Natural killer cell (primary cell): Measurements from ENCODE around the gene NAIF1. TPM values are rescaled to one million over a fixed set of nuclear protein-coding genes. Genes with fewer than 3 reads are reported as not detected.
"Not testable (repeated sequence)": the region's sequence is repeated elsewhere in the genome, so short reads cannot be mapped to it uniquely, and the experiment has no call there.

ENCODE experiments used
- ATAC-seq, 3 donors: fragments of 150-1000 bp in 2 of 3; fragments of 200-7000 bp in 1 of 3; cut with Tn5 transposase; 1 replicate in 1 of 3; 2 replicates in 2 of 3; pipeline ENCODE4 v1.10.0; 2021; ENCODE audit warnings: mild to moderate bottlenecking in 2 of 3, moderate library complexity in 2 of 3
- DNase-seq, 2 donors: peaks; one replicate each; pipeline versions ENCODE4 v3.0.0 to v3.0.0-alpha.2; 2013 to 2021; ENCODE audit warnings: mixed read lengths in 1 of 2
- H3K27ac ChIP-seq: one replicate; pipeline ENCODE4 v1.5.1; 2013; ENCODE audit warnings: mild to moderate bottlenecking, low read length
- H3K27me3 ChIP-seq: one replicate; pipeline ENCODE4 v1.6.1; 2013; ENCODE audit warnings: low read length; ENCODE audit not compliant: control insufficient read depth, insufficient read depth
- H3K36me3 ChIP-seq: one replicate; pipeline ENCODE4 v1.6.1; 2013; ENCODE audit warnings: low read length; ENCODE audit not compliant: control insufficient read depth, insufficient read depth
- H3K4me1 ChIP-seq: one replicate; pipeline ENCODE4 v1.6.1; 2013; ENCODE audit warnings: low read length; ENCODE audit not compliant: control insufficient read depth, insufficient read depth
- H3K4me3 ChIP-seq: one replicate; pipeline ENCODE4 v1.5.1; 2013; ENCODE audit warnings: low read length
- H3K9me3 ChIP-seq: one replicate; pipeline ENCODE4 v1.6.1; 2013; ENCODE audit warnings: low read length; ENCODE audit not compliant: control insufficient read depth, insufficient read depth
- H3K27ac Mint-ChIP-seq, 2 donors: one replicate each; pipeline ENCODE4 v1.8.0; 2022; ENCODE audit warnings: mild to moderate bottlenecking in 2 of 2, mixed read lengths in 2 of 2, moderate library complexity in 1 of 2
- H3K27me3 Mint-ChIP-seq, 2 donors: one replicate each; pipeline ENCODE4 v1.8.0; 2022; ENCODE audit warnings: low read depth in 2 of 2, mixed read lengths in 2 of 2
- H3K36me3 Mint-ChIP-seq: one replicate; pipeline ENCODE4 v1.8.0; 2022; ENCODE audit warnings: mixed read lengths
- H3K4me1 Mint-ChIP-seq, 2 donors: one replicate each; pipeline ENCODE4 v1.8.0; 2022; ENCODE audit warnings: mixed read lengths in 2 of 2
- H3K4me3 Mint-ChIP-seq: one replicate; pipeline ENCODE4 v1.8.0; 2022; ENCODE audit warnings: mild to moderate bottlenecking, moderate library complexity, mixed read lengths
- H3K9me3 Mint-ChIP-seq, 2 donors: one replicate each; pipeline ENCODE4 v1.8.0; 2022; ENCODE audit warnings: mixed read lengths in 2 of 2
- WGBS: methylation state at CpG from one replicate; pipeline ENCODE4 v1.1.7; 2013; ENCODE audit warnings: missing lambda C conversion rate; ENCODE audit not compliant: insufficient coverage; 5-methylcytosine and 5-hydroxymethylcytosine counted together
- intact Hi-C: fragments of 100-400 bp; cut with micrococcal nuclease; formaldehyde crosslinking; loops from one replicate; pipeline ENCODE4 v1.14.2; 2022
- total RNA-seq, 4 donors: library from RNA; stranded (reverse); fragments of 120-200 nt in 1 of 4; gene quantifications; one replicate each; pipeline versions ENCODE4 v1.2.3 to v1.2.4, GENCODE V29; 2013 to 2022
- TF ChIP-seq, protein P1 (sequence below): fragments of 200-600 bp; IDR thresholded peaks from one replicate; pipeline ENCODE4 v1.8.0; 2022; ENCODE audit warnings: antibody characterized with exemption

Gene NAIF1
- total RNA-seq, 3 donors from 2014 or later (not counting 1 experiment from before 2014, with no cell fraction given): 11.9 to 12.6 (median 12.1) TPM

DNA sequence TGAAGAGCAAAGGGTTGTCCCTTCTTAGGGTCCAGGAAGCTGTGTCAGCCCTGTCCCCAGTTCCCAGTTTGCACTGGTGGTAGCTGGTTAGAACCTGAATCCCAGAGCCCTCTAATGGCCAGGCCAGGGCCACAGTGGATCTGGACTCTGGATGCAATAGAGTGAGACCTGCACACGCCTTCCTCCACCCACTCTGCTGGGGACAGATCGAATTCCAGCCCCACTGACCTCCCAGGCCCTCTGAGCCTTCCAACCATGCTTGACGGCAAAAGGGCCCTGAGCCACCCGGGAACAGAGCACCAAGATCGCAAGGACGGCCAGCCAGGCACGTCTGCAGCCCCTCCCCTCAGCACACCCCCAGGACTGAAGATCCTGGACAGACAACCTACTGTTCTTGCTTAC lies 23.7 kb downstream of the NAIF1 start:
- no peak overlapping the region for H3K27ac ChIP-seq
- DNase-seq: no peak
- no peak overlapping the region for H3K27ac Mint-ChIP-seq
- H3K36me3 Mint-ChIP-seq: no peaks in the 10 kb centered on the region
- H3K4me1 ChIP-seq: no peaks in the 10 kb centered on the region
- H3K9me3 ChIP-seq: no peaks in the 10 kb centered on the region
- no peak for ATAC-seq
- peaks cover 0 to 5% of the 10 kb centered on the region in 2 donors for H3K4me1 Mint-ChIP-seq
- H3K36me3 ChIP-seq: no peaks in the 10 kb centered on the region
- WGBS: 89% methylated on average over 6 of the region's 7 CpGs
- intact Hi-C loops: no loop called here
- H3K27me3 ChIP-seq: no peaks in the 10 kb centered on the region
- no peak overlapping the region for H3K4me3 Mint-ChIP-seq
- peaks cover 0 to under 1% of the 10 kb centered on the region in 2 donors for H3K27me3 Mint-ChIP-seq
- H3K4me3 ChIP-seq: no peak overlapping the region
- H3K9me3 Mint-ChIP-seq: no peaks in the 10 kb centered on the region
- TF ChIP-seq, protein P1, sequence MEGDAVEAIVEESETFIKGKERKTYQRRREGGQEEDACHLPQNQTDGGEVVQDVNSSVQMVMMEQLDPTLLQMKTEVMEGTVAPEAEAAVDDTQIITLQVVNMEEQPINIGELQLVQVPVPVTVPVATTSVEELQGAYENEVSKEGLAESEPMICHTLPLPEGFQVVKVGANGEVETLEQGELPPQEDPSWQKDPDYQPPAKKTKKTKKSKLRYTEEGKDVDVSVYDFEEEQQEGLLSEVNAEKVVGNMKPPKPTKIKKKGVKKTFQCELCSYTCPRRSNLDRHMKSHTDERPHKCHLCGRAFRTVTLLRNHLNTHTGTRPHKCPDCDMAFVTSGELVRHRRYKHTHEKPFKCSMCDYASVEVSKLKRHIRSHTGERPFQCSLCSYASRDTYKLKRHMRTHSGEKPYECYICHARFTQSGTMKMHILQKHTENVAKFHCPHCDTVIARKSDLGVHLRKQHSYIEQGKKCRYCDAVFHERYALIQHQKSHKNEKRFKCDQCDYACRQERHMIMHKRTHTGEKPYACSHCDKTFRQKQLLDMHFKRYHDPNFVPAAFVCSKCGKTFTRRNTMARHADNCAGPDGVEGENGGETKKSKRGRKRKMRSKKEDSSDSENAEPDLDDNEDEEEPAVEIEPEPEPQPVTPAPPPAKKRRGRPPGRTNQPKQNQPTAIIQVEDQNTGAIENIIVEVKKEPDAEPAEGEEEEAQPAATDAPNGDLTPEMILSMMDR: no peak

DNA sequence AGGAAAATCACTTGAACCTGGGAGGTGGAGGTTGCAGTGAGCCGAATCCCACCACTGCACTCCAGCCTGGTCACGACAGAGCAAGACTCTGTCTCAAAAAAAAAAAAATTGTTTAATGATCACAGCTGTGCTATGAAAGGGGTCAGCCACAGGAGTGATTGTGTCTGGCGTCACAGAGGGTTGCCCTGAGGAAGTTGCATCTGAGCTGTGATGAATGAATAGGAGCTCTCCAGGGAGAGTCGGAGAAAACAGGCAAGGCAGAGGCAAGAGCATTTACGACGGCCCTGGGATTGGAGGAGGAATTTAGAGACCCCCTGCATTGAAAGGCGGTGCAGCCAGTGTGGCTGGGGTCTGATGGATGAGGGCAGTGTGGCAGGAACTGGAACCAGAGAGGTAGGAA lies 25.1 kb downstream of the NAIF1 start:
- TF ChIP-seq, protein P1: no peak
- no peak for DNase-seq
- Histone ChIP-seq H3K36me3 (no peaks in the 10 kb centered on the region), H3K27me3 (no peaks in the 10 kb centered on the region), H3K4me1 (no peaks in the 10 kb centered on the region), H3K4me3 (no peak overlapping the region), H3K9me3 (no peaks in the 10 kb centered on the region), H3K27ac (no peak overlapping the region)
- WGBS: 93% methylated on average over 7 of the region's 7 CpGs
- no peaks in the 10 kb centered on the region for H3K36me3 Mint-ChIP-seq
- H3K4me1 Mint-ChIP-seq: peaks cover 0 to 5% of the 10 kb centered on the region in 2 donors
- no peaks in the 10 kb centered on the region for H3K27me3 Mint-ChIP-seq
- no peaks in the 10 kb centered on the region for H3K9me3 Mint-ChIP-seq
- no peak for ATAC-seq
- no peak overlapping the region for H3K27ac Mint-ChIP-seq
- intact Hi-C loops: no loop called here
- H3K4me3 Mint-ChIP-seq: no peak overlapping the region

DNA sequence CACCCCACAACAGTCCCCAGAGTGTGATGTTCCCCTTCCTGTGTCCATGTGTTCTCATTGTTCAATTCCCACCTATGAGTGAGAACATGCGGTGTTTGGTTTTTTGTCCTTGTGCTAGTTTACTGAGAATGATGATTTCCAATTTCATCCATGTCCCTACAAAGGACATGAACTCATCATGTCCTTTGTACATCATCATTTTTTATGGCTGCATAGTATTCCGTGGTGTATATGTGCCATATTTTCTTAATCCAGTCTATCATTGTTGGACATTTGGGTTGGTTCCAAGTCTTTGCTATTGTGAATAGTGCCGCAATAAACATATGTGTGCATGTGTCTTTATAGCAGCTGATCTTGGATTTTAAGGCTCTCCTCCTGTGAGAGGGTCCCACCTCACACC lies 26.3 kb downstream of the NAIF1 start:
- H3K27ac ChIP-seq, H3K4me1 ChIP-seq, DNase-seq, H3K4me3 ChIP-seq, ATAC-seq, intact Hi-C loops, H3K27ac Mint-ChIP-seq, H3K9me3 ChIP-seq, H3K4me3 Mint-ChIP-seq, H3K4me1 Mint-ChIP-seq, H3K36me3 ChIP-seq, H3K9me3 Mint-ChIP-seq, H3K36me3 Mint-ChIP-seq, H3K27me3 Mint-ChIP-seq, H3K27me3 ChIP-seq: not testable (repeated sequence)
- 100% methylated on average over 1 of the region's 3 CpGs for WGBS

DNA sequence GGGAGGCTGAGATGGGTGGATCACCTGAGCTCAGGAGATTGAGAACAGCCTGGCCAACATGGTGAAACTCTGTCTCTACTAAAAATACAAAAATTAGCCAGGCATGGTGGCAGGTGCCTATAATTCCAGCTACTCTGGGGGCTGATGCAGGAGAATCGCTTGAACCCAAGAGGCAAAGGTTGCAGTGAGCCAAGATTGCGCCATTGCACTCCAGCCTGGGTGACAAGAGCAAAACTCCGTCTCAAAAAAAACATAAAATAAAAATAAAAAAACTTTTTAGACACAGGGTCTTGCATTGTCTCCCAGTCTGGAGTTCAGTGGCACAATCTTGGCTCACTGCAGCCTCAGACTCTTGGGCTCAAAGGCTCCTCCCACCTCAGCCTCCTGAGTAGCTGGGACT lies 30.6 kb downstream of the NAIF1 start:
- DNase-seq, H3K9me3 ChIP-seq, H3K9me3 Mint-ChIP-seq, H3K27ac Mint-ChIP-seq, H3K27ac ChIP-seq, intact Hi-C loops, H3K27me3 Mint-ChIP-seq, H3K36me3 ChIP-seq, H3K36me3 Mint-ChIP-seq, H3K4me3 ChIP-seq, H3K4me1 Mint-ChIP-seq, H3K27me3 ChIP-seq, ATAC-seq, H3K4me3 Mint-ChIP-seq: not testable (repeated sequence)
- 72% methylated on average over 3 of the region's 3 CpGs for WGBS
- peaks cover 35% of the 10 kb centered on the region for H3K4me1 ChIP-seq
